GM23248 (cell line): Measurements from ENCODE around the gene ANKMY2. TPM values are rescaled to one million over a fixed set of nuclear protein-coding genes. Genes with fewer than 3 reads are reported as not detected.

Experiments used
- DNase-seq: peaks from one replicate; pipeline ENCODE4 v3.0.0-alpha.2; 2015
- H2AFZ ChIP-seq: fragments of 200-600 bp; sonication (generic); 2 replicates; pipeline ENCODE4 v1.6.1; 2016; ENCODE audit warnings: antibody characterized with exemption
- H3F3A ChIP-seq: fragments of 200-600 bp; sonication (generic); 2 replicates; pipeline ENCODE4 v1.6.1; 2016; ENCODE audit warnings: mild to moderate bottlenecking, antibody characterized with exemption, mixed run types; ENCODE audit not compliant: insufficient read depth
- H3K27ac ChIP-seq: fragments of 200-600 bp; sonication (generic); 2 replicates; pipeline ENCODE4 v1.5.1; 2016; ENCODE audit warnings: mild to moderate bottlenecking
- H3K27me3 ChIP-seq: fragments of 200-600 bp; sonication (generic); replicated peaks from 2 replicates; pipeline ENCODE4 v1.6.1; 2016; ENCODE audit warnings: mild to moderate bottlenecking; ENCODE audit not compliant: insufficient read depth
- H3K36me3 ChIP-seq: fragments of 200-600 bp; sonication (generic); 2 replicates; pipeline ENCODE4 v1.6.1; 2016; ENCODE audit warnings: low read depth, mild to moderate bottlenecking
- H3K4me1 ChIP-seq: fragments of 200-600 bp; sonication (generic); 2 replicates; pipeline ENCODE4 v1.6.1; 2016; ENCODE audit warnings: mild to moderate bottlenecking; ENCODE audit not compliant: insufficient read depth
- H3K4me2 ChIP-seq: fragments of 200-600 bp; sonication (generic); one replicate; pipeline ENCODE4 v1.6.1; 2016; ENCODE audit warnings: mild to moderate bottlenecking; ENCODE audit not compliant: unreplicated experiment
- H3K4me3 ChIP-seq: fragments of 200-600 bp; sonication (generic); 2 replicates; pipeline ENCODE4 v1.5.1; 2016; ENCODE audit warnings: mild to moderate bottlenecking
- H3K79me2 ChIP-seq: fragments of 200-600 bp; sonication (generic); 2 replicates; pipeline ENCODE4 v1.6.1; 2016; ENCODE audit warnings: mild to moderate bottlenecking; ENCODE audit not compliant: insufficient read depth
- H3K9ac ChIP-seq: fragments of 200-600 bp; sonication (generic); 2 replicates; pipeline ENCODE4 v1.6.1; 2016; ENCODE audit warnings: mild to moderate bottlenecking
- H3K9me2 ChIP-seq: fragments of 200-600 bp; sonication (generic); 2 replicates; pipeline ENCODE4 v1.6.1; 2016; ENCODE audit warnings: mixed run types, mild to moderate bottlenecking, moderate library complexity; ENCODE audit not compliant: insufficient read depth
- H3K9me3 ChIP-seq: fragments of 200-600 bp; sonication (generic); one replicate; pipeline ENCODE4 v1.6.1; 2017; ENCODE audit warnings: low read depth
- H4K20me1 ChIP-seq: fragments of 200-600 bp; sonication (generic); 2 replicates; pipeline ENCODE4 v1.6.0; 2016; ENCODE audit not compliant: insufficient read depth
- EZH2 ChIP-seq: fragments of 200-600 bp; sonication (generic); IDR thresholded peaks from 2 replicates; pipeline ENCODE4 v1.6.1; 2018; ENCODE audit warnings: antibody characterized with exemption, mild to moderate bottlenecking; ENCODE audit not compliant: insufficient read depth, poor library complexity, severe bottlenecking
- EZH2phosphoT487 ChIP-seq: fragments of 200-600 bp; sonication (generic); IDR thresholded peaks from 2 replicates; pipeline ENCODE4 v1.6.1; 2018; ENCODE audit warnings: antibody characterized with exemption, moderate library complexity, mild to moderate bottlenecking, low read depth; ENCODE audit not compliant: insufficient read depth
- WGBS, 2 experiments: methylation state at CpG; one replicate each; pipeline ENCODE4 v1.1.6; 2015 to 2017; ENCODE audit warnings: low lambda C conversion rate in 2 of 2, low coverage in 1 of 2; ENCODE audit errors: missing lambda C conversion rate in 2 of 2; 5-methylcytosine and 5-hydroxymethylcytosine counted together
- in situ Hi-C: fragments of 300-500 bp; cut with MboI; formaldehyde crosslinking; loops from 2 replicates; pipeline ENCODE4 v1.15.0; 2020
- polyA plus RNA-seq: library from polyadenylated mRNA; unstranded; fragments of >200 nt; fragmentation: Nextera tagmentation; extraction: Ambion mirVana; gene quantifications from 2 replicates; pipeline ENCODE4 v1.2.1, GENCODE V29; 2016
- total RNA-seq: library from RNA; depleted of rRNA; stranded (reverse); fragments of >200 nt; shearing (Covaris generic); gene quantifications from 2 replicates; pipeline ENCODE4 v1.2.3, GENCODE V29; 2014

The ANKMY2 gene
- total and polyA plus RNA-seq, 2 experiments from 2014 or later = 19.3 to 23.1 TPM

DNA sequence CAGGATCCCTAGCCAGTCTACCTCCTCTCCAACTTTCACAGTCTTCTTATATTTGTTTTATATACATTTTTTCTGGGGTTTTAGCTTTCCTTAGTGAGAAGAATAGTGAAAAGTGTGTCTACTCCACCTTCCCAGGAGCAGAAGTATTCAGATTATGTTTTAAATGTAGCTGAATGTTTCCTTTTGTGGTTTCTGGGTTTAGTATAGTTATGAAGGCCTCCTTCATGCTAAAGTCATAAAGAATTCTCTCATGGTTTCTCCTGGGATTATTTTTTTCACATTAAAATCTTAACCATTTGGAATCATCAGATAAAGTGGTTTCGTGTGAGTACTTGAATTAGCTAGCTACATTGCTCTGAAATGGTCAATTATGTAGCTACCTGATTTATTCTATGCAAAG is 50.9 kb downstream of the ANKMY2 start:
- DNase-seq = no peak
- no peak for TF ChIP-seq EZH2
- no peak for TF ChIP-seq EZH2phosphoT487
- Histone ChIP-seq H4K20me1 (no peaks in the 10 kb centered on the region), H3K36me3 (peaks cover 5% of the 10 kb centered on the region; the same call in 1 of the 2 replicates), H3K9me3 (no peaks in the 10 kb centered on the region), H3K79me2 (no peaks in the 10 kb centered on the region), H3K27ac (no peak overlapping the region), H3K4me3 (no peak overlapping the region), H3K4me1 (no peaks in the 10 kb centered on the region), H3K27me3 (no peaks in the 10 kb centered on the region), H2AFZ (no peak overlapping the region), H3K9me2 (no peaks in the 10 kb centered on the region), H3K4me2 (no peak overlapping the region), H3K9ac (no peak overlapping the region), H3F3A (peaks cover 4% of the 10 kb centered on the region; the same call in 1 of the 2 replicates)
- 95 to 97% methylated on average over 1 of the region's 1 CpG for WGBS, 2 experiments
- in situ Hi-C loops = no loop called here

GRCh38 chr7:16594061-16594460 is 51.5 kb downstream of the ANKMY2 start:
- Histone ChIP-seq H3F3A (peaks cover 4% of the 10 kb centered on the region; the same call in 1 of the 2 replicates), H3K4me2 (no peak overlapping the region), H3K9me2 (no peaks in the 10 kb centered on the region), H3K27me3 (no peaks in the 10 kb centered on the region), H4K20me1 (no peaks in the 10 kb centered on the region), H3K79me2 (no peaks in the 10 kb centered on the region), H3K4me1 (no peaks in the 10 kb centered on the region), H2AFZ (no peak overlapping the region), H3K4me3 (no peak overlapping the region), H3K27ac (no peak overlapping the region), H3K36me3 (0 out of 2 replicates have a peak, but pooled peaks cover 3% of the 10 kb centered on the region), H3K9me3 (no peaks in the 10 kb centered on the region), H3K9ac (no peak overlapping the region)
- in situ Hi-C loops = no loop called here
- peak; percentile 17 for DNase-seq
- no peak for TF ChIP-seq EZH2phosphoT487
- no peak for TF ChIP-seq EZH2

DNA sequence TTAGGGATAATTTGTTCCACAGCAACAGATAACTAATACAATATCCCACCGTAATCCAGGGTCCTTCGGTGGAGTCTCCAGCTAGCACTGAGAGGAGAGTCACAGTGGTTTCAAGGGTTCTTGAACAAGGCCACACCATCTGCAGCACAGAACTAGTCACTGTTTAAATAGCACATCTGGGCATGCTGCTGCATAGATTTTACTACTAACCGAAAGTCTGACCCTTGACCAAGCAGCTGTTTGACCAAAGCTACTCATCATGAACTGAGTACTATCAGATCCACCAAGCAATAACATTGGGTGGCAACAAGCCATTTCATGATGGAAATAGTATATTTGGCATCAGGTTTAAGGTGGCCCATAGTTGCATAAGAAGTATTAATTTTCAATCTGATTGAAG is 53.2 kb downstream of the ANKMY2 start:
- in situ Hi-C loops = no loop called here
- DNase-seq = no peak
- Histone ChIP-seq H3K9me3 (no peaks in the 10 kb centered on the region), H3K4me2 (no peak overlapping the region), H3K36me3 (0 out of 2 replicates have a peak, but pooled peaks cover 3% of the 10 kb centered on the region), H3K9ac (no peak overlapping the region), H3K79me2 (no peaks in the 10 kb centered on the region), H3K27me3 (no peaks in the 10 kb centered on the region), H3K27ac (no peak overlapping the region), H3K9me2 (no peaks in the 10 kb centered on the region), H3K4me1 (no peaks in the 10 kb centered on the region), H2AFZ (no peak overlapping the region), H4K20me1 (no peaks in the 10 kb centered on the region), H3K4me3 (no peak overlapping the region), H3F3A (peaks cover 4% of the 10 kb centered on the region; the same call in 1 of the 2 replicates)
- 73 to 85% methylated on average over 3 of the region's 3 CpGs for WGBS, 2 experiments
- TF ChIP-seq EZH2phosphoT487 = no peak
- no peak for TF ChIP-seq EZH2

DNA sequence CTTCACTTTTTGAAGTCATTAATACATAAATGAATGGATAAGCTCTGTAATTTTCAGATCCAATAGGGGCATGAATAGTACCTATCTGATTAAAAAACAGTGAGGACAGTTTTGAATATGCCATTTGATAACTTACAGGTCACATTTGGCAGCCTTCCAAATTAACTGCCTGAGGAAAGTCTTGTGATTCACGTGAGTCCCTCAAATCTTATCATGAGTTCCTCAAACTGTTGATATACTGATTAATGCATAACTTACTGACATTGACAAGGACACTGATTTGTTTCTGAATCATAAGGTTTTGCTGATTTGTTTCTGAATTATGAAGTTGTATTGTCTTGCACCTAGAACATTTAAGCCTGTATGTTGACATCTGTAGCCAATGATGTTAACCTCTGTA is 55.1 kb downstream of the ANKMY2 start:
- Histone ChIP-seq H3K4me1 (no peaks in the 10 kb centered on the region), H3K36me3 (no peaks in the 10 kb centered on the region), H3F3A (peaks cover 4% of the 10 kb centered on the region; the same call in 1 of the 2 replicates), H3K9me2 (no peaks in the 10 kb centered on the region), H3K9me3 (no peaks in the 10 kb centered on the region), H3K9ac (no peak overlapping the region), H3K4me2 (no peak overlapping the region), H3K4me3 (no peak overlapping the region), H2AFZ (no peak overlapping the region), H4K20me1 (no peaks in the 10 kb centered on the region), H3K27ac (no peak overlapping the region), H3K79me2 (no peaks in the 10 kb centered on the region), H3K27me3 (no peaks in the 10 kb centered on the region)
- no peak for DNase-seq
- in situ Hi-C loops = no loop called here
- WGBS, 2 experiments = 78 to 89% methylated on average over 1 of the region's 1 CpG
- no peak for TF ChIP-seq EZH2

DNA sequence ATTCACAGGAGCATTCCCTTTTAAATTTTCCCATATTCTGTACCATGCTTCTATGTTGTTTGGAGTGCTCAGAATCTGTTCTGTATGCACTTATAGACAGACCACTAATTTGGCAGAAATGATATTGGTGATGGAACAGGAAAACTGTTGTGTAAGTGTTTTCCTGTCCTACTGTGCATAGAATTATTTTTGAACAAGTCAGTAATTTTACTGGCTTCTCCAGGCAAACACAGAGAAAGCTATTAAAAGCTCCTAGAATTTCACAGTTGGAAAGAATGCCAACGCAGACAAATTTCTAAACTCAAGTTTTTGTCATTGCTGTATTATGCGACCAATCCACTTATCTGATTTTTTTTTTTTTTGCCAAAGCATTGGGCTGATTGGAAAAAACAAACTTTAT is 55.7 kb downstream of the ANKMY2 start:
- no peak overlapping the region for H3K4me3 ChIP-seq
- no peak for TF ChIP-seq EZH2phosphoT487
- no peak for TF ChIP-seq EZH2
- no peaks in the 10 kb centered on the region for H3K4me1 ChIP-seq
- no peaks in the 10 kb centered on the region for H3K27me3 ChIP-seq
- H3K9me2 ChIP-seq = no peaks in the 10 kb centered on the region
- H4K20me1 ChIP-seq = no peaks in the 10 kb centered on the region
- no peaks in the 10 kb centered on the region for H3K36me3 ChIP-seq
- no peak overlapping the region for H2AFZ ChIP-seq
- no peaks in the 10 kb centered on the region for H3K9me3 ChIP-seq
- peaks cover 4% of the 10 kb centered on the region; the same call in 1 of the 2 replicates for H3F3A ChIP-seq
- WGBS, 2 experiments = 57 to 59% methylated on average over 2 of the region's 2 CpGs
- H3K9ac ChIP-seq = no peak overlapping the region
- H3K27ac ChIP-seq = no peak overlapping the region
- no peak overlapping the region for H3K4me2 ChIP-seq
- H3K79me2 ChIP-seq = no peaks in the 10 kb centered on the region
- peak; percentile 4 for DNase-seq
- in situ Hi-C loops = no loop called here
